CD14-positive monocyte (primary cell): ENCODE measurements around the gene ZBTB26. TPM values are rescaled to one million over a fixed set of nuclear protein-coding genes. Genes with fewer than 3 reads are reported as not detected.

ENCODE experiments used
- DNase-seq, 3 donors: peaks; one replicate each; pipeline ENCODE4 v3.0.0-alpha.2; 2011 to 2022
- H2AFZ ChIP-seq: 2 replicates; pipeline ENCODE4 v1.6.0; 2012; ENCODE audit warnings: mild to moderate bottlenecking, low read depth, low read length, inconsistent platforms; ENCODE audit not compliant: insufficient read depth, poor library complexity, severe bottlenecking
- H3K27ac ChIP-seq, 2 donors: 1 replicate in 1 of 2; 2 replicates in 1 of 2; pipeline ENCODE4 v1.5.1; 2012 to 2013; ENCODE audit warnings: low read length in 2 of 2, control low read depth in 1 of 2, inconsistent platforms in 1 of 2, low read depth in 1 of 2, mild to moderate bottlenecking in 1 of 2
- H3K27me3 ChIP-seq, 2 donors: one replicate each; pipeline versions ENCODE4 v1.6.0 to v1.6.1; 2011 to 2013; ENCODE audit warnings: low read length in 2 of 2; ENCODE audit not compliant: control insufficient read depth in 2 of 2, insufficient read depth in 2 of 2
- H3K36me3 ChIP-seq, 2 donors: replicated peaks in 1 of 2; 1 replicate in 1 of 2; 2 replicates in 1 of 2; pipeline versions ENCODE4 v1.5.1 to v1.6.1; 2012 to 2013; ENCODE audit warnings: low read length in 2 of 2, control low read depth in 1 of 2, inconsistent platforms in 1 of 2, mild to moderate bottlenecking in 1 of 2; ENCODE audit not compliant: insufficient read depth in 2 of 2, control insufficient read depth in 1 of 2
- H3K4me1 ChIP-seq, 2 donors: 1 replicate in 1 of 2; 2 replicates in 1 of 2; pipeline versions ENCODE4 v1.5.1 to v1.6.1; 2012 to 2013; ENCODE audit warnings: low read length in 2 of 2, control low read depth in 1 of 2, inconsistent platforms in 1 of 2, mild to moderate bottlenecking in 1 of 2, moderate library complexity in 1 of 2; ENCODE audit not compliant: insufficient read depth in 2 of 2, control insufficient read depth in 1 of 2
- H3K4me2 ChIP-seq: replicated peaks from 2 replicates; pipeline ENCODE3; 2012; ENCODE audit warnings: low read length, moderate library complexity, mild to moderate bottlenecking; ENCODE audit not compliant: poor library complexity, severe bottlenecking; ENCODE audit errors: extremely low read depth
- H3K4me3 ChIP-seq, 3 experiments: fragments of 200-600 bp in 1 of 3; sonication (generic) in 1 of 3; replicated peaks in 1 of 3; 1 replicate in 2 of 3; 2 replicates in 1 of 3; pipeline ENCODE4 v1.5.1; 2011 to 2013; ENCODE audit warnings: low read length in 3 of 3, mild to moderate bottlenecking in 3 of 3, control low read depth in 2 of 3, low read depth in 2 of 3, inconsistent platforms in 1 of 3, moderate library complexity in 1 of 3
- H3K79me2 ChIP-seq: 2 replicates; pipeline ENCODE4 v1.6.0; 2012; ENCODE audit warnings: mild to moderate bottlenecking, control low read depth, inconsistent platforms, low read length, moderate library complexity; ENCODE audit not compliant: insufficient read depth
- H3K9ac ChIP-seq: 2 replicates; pipeline ENCODE4 v1.6.0; 2017; ENCODE audit warnings: low read length, mild to moderate bottlenecking; ENCODE audit not compliant: insufficient read depth, poor library complexity, severe bottlenecking
- H3K9me3 ChIP-seq, 2 donors: replicated peaks in 1 of 2; 1 replicate in 1 of 2; 2 replicates in 1 of 2; pipeline versions ENCODE4 v1.5.1 to v1.6.1; 2012 to 2013; ENCODE audit warnings: low read length in 2 of 2, control low read depth in 1 of 2; ENCODE audit not compliant: control insufficient read depth in 1 of 2, insufficient read depth in 1 of 2
- H4K20me1 ChIP-seq: 2 replicates; pipeline ENCODE4 v1.6.0; 2012; ENCODE audit warnings: mild to moderate bottlenecking, low read length, control low read depth, moderate library complexity; ENCODE audit not compliant: insufficient read depth
- H3K27ac Mint-ChIP-seq, 7 donors: one replicate each; pipeline ENCODE4 v1.8.0; 2020; ENCODE audit warnings: mild to moderate bottlenecking in 7 of 7, mixed read lengths in 7 of 7, moderate library complexity in 6 of 7, inconsistent platforms in 2 of 7
- H3K27me3 Mint-ChIP-seq, 3 donors: one replicate each; pipeline ENCODE4 v1.8.0; 2021 to 2022; ENCODE audit warnings: low read depth in 3 of 3, mild to moderate bottlenecking in 3 of 3, mixed read lengths in 3 of 3, moderate library complexity in 3 of 3, inconsistent platforms in 1 of 3
- H3K36me3 Mint-ChIP-seq, 2 donors: one replicate each; pipeline ENCODE4 v1.8.0; 2020; ENCODE audit warnings: mixed read lengths in 2 of 2, inconsistent platforms in 1 of 2, mild to moderate bottlenecking in 1 of 2
- H3K4me1 Mint-ChIP-seq: one replicate; pipeline ENCODE4 v1.8.0; 2020; ENCODE audit warnings: mild to moderate bottlenecking, mixed read lengths
- H3K4me3 Mint-ChIP-seq, 2 donors: one replicate each; pipeline ENCODE4 v1.8.0; 2020; ENCODE audit warnings: mild to moderate bottlenecking in 2 of 2, mixed read lengths in 2 of 2, moderate library complexity in 1 of 2
- H3K9me3 Mint-ChIP-seq, 7 donors: one replicate each; pipeline ENCODE4 v1.8.0; 2020 to 2022; ENCODE audit warnings: mixed read lengths in 7 of 7, mild to moderate bottlenecking in 6 of 7, moderate library complexity in 6 of 7, inconsistent platforms in 2 of 7
- WGBS: methylation state at CpG from one replicate; pipeline ENCODE4 v1.1.5; 2013; ENCODE audit warnings: missing lambda C conversion rate; ENCODE audit not compliant: insufficient coverage; 5-methylcytosine and 5-hydroxymethylcytosine counted together
- intact Hi-C, 2 donors: fragments of 100-400 bp; cut with micrococcal nuclease; formaldehyde crosslinking; loops; one replicate each; pipeline versions ENCODE4 v1.15.0 to v1.15.1; 2023
- polyA plus RNA-seq, 3 donors: library from polyadenylated mRNA; depleted of rRNA in 1 of 3; unstranded in 2 of 3; stranded (reverse) in 1 of 3; fragments of 300-500 nt in 2 of 3; fragments of >200 nt in 1 of 3; fragmentation: Illumina TruSeq in 2 of 3; gene quantifications; 1 replicate in 2 of 3; 2 replicates in 1 of 3; pipeline ENCODE4 v1.2.3, GENCODE V29; 2012 to 2021
- TF ChIP-seq, protein P1 (sequence below): fragments of 200-600 bp; IDR thresholded peaks from one replicate; pipeline ENCODE4 v1.8.0; 2022; ENCODE audit warnings: antibody characterized with exemption, mild to moderate bottlenecking

ZBTB26 gene
- polyA plus RNA-seq, 3 donors = 0.42 to 5.1 (median 0.48) TPM

DNA sequence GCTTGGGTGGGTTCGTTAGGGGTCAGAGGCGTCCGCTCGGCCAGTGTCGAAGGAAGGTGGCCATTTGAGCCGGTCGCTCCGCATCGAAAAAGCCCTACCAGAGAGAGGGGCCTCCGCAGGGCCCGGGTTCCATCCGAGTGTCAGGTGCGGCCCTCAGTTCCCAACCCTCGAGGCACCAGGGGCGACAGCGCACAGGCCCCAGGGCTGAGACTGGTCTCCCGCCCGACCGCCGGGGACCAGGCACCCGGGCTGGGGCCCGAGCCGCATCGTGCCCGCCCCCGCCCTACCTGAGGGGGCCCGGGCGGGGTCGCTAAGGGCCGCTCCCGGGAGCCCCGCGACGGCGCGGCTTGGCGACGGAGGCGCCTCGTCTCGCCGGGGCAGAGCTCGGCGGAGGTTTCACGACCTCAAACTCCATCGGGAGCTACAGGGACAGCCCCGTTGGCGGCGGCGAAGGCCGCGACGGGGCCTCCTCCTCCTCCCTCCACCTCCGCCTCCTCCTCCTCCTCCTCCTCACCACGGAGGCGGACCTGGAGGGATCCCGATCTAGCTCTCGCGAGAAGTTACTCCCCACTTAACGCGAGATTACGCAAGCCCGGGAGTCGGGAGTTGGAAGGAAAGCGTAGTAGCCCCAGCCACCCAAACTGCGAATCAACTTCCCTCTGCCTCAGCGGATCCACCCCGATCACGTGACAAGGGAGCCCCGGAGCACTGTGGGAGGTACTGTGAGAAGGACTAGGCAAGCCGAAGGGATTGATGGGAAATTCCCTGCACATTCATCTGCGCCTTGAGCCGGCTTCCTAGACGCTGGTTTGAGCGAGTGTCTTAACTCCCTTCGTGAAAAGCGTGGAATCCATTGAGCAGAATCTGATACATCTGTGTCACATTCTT is 26.2 kb downstream of the ZBTB26 start, which contains the start of gene RC3H2:
Gene RC3H2, minus strand, starts transcription at position 537 of the 888 bp plus-strand sequence. CDS start 7,850 bp downstream, outside the sequence.
- H3K27ac ChIP-seq = peak within 1 kb of the TSS; percentile 83 to 90
- H3K9me3 Mint-ChIP-seq = no peaks in the 10 kb centered on the region
- H3K27ac Mint-ChIP-seq = peak within 1 kb of the TSS; percentile 91 to 96 (median 93)
- peaks cover 10 to 16% of the 10 kb centered on the region in 2 donors for H3K36me3 Mint-ChIP-seq
- H3K79me2 ChIP-seq = peaks cover 50% of the 10 kb centered on the region
- H2AFZ ChIP-seq = peak within 1 kb of the TSS; percentile 84
- H3K4me1 ChIP-seq = peaks cover 19 to 32% of the 10 kb centered on the region in 2 donors
- DNase-seq = peak; percentile 99 to 100 (median 99)
- H3K4me3 ChIP-seq = peak within 1 kb of the TSS; percentile 63 to 93 (median 71)
- H3K36me3 ChIP-seq = peaks cover 1 to 17% of the 10 kb centered on the region in 2 donors
- peak within 1 kb of the TSS; percentile 98 for H3K9ac ChIP-seq
- intact Hi-C loops = loop anchor here (2.0 to 10.0 kb wide), 5 partner anchors 36 to 808 kb away; partner anchors contain the start of genes RABGAP1 (in 2 of the 2), MRRF (in 1 of the 2) and RBM18 (in 1 of the 2)
- peaks cover 0 to 3% of the 10 kb centered on the region in 2 donors for H3K9me3 ChIP-seq
- no peaks in the 10 kb centered on the region for H3K27me3 ChIP-seq
- TF ChIP-seq, protein P1, sequence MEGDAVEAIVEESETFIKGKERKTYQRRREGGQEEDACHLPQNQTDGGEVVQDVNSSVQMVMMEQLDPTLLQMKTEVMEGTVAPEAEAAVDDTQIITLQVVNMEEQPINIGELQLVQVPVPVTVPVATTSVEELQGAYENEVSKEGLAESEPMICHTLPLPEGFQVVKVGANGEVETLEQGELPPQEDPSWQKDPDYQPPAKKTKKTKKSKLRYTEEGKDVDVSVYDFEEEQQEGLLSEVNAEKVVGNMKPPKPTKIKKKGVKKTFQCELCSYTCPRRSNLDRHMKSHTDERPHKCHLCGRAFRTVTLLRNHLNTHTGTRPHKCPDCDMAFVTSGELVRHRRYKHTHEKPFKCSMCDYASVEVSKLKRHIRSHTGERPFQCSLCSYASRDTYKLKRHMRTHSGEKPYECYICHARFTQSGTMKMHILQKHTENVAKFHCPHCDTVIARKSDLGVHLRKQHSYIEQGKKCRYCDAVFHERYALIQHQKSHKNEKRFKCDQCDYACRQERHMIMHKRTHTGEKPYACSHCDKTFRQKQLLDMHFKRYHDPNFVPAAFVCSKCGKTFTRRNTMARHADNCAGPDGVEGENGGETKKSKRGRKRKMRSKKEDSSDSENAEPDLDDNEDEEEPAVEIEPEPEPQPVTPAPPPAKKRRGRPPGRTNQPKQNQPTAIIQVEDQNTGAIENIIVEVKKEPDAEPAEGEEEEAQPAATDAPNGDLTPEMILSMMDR = no peak
- H3K4me3 Mint-ChIP-seq = peak within 1 kb of the TSS; percentile 90 to 94
- WGBS = under 1% methylated on average over 62 of the region's 77 CpGs
- peak within 1 kb of the TSS; percentile 90 for H3K4me2 ChIP-seq
- peaks cover 0 to 1% (median 0%) of the 10 kb centered on the region in 3 donors for H3K27me3 Mint-ChIP-seq
- no peaks in the 10 kb centered on the region for H4K20me1 ChIP-seq
- peaks cover 16% of the 10 kb centered on the region for H3K4me1 Mint-ChIP-seq

DNA sequence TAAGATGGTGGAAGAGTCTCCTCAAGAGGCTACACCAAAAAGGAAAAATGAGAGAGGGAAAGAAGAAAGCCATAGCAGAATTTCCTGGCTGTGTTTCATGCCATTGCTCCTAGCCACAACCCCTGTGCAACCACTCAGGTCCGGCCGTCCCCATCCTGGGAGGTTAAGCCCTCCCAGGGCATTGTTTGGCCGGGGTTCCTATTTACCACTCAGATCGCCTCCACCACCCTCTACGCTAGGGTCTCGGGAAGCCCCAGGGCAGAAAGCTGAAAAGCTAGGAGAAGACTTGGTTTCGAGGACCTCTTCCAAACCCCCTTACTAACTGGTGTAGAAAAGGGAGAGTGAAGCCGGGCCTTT is 26.9 kb downstream of the ZBTB26 start:
- H3K79me2 ChIP-seq = peaks cover 54% of the 10 kb centered on the region
- peak overlapping the region; percentile 83 to 90 for H3K27ac ChIP-seq
- H3K9me3 ChIP-seq = peaks cover 0 to 3% of the 10 kb centered on the region in 2 donors
- H3K4me3 Mint-ChIP-seq = peak overlapping the region; percentile 90 to 94
- no peaks in the 10 kb centered on the region for H3K27me3 ChIP-seq
- H3K4me1 Mint-ChIP-seq = peaks cover 16% of the 10 kb centered on the region
- peaks cover 19 to 32% of the 10 kb centered on the region in 2 donors for H3K4me1 ChIP-seq
- H3K4me2 ChIP-seq = peak overlapping the region; percentile 90
- H3K9me3 Mint-ChIP-seq = no peaks in the 10 kb centered on the region
- H4K20me1 ChIP-seq = peaks cover under 1% of the 10 kb centered on the region
- peak in 2 of 3 donors; percentile 16 to 34 for DNase-seq
- peak overlapping the region; percentile 84 for H2AFZ ChIP-seq
- peak overlapping the region; percentile 98 for H3K9ac ChIP-seq
- intact Hi-C loops = loop anchor here (2.0 to 10.0 kb wide), 4 partner anchors 36 to 640 kb away; partner anchors contain the start of genes RABGAP1 (in 2 of the 2), MRRF (in 1 of the 2) and RBM18 (in 1 of the 2)
- peak overlapping the region; percentile 63 to 93 (median 71) for H3K4me3 ChIP-seq
- H3K36me3 ChIP-seq = peaks cover 0 to 11% of the 10 kb centered on the region in 2 donors
- peaks cover 0 to 1% (median 0%) of the 10 kb centered on the region in 3 donors for H3K27me3 Mint-ChIP-seq
- TF ChIP-seq, protein P1 = no peak
- peak overlapping the region; percentile 91 to 96 (median 92) for H3K27ac Mint-ChIP-seq
- no CpG with 5 or more reads among the region's 8 CpGs for WGBS
- H3K36me3 Mint-ChIP-seq = peaks cover 8 to 11% of the 10 kb centered on the region in 2 donors
